Natural killer cell (primary cell): ENCODE data around the gene TRNP1. TPM values are rescaled to one million over a fixed set of nuclear protein-coding genes. Genes with fewer than 3 reads are reported as not detected.

ENCODE experiments used
- ATAC-seq, 3 donors: fragments of 150-1000 bp in 2 of 3; fragments of 200-7000 bp in 1 of 3; cut with Tn5 transposase; 1 replicate in 1 of 3; 2 replicates in 2 of 3; pipeline ENCODE4 v1.10.0; 2021; ENCODE audit warnings: mild to moderate bottlenecking in 2 of 3, moderate library complexity in 2 of 3
- DNase-seq, 2 donors: peaks; one replicate each; pipeline versions ENCODE4 v3.0.0 to v3.0.0-alpha.2; 2013 to 2021; ENCODE audit warnings: mixed read lengths in 1 of 2
- H3K27ac ChIP-seq: one replicate; pipeline ENCODE4 v1.5.1; 2013; ENCODE audit warnings: mild to moderate bottlenecking, low read length
- H3K27me3 ChIP-seq: one replicate; pipeline ENCODE4 v1.6.1; 2013; ENCODE audit warnings: low read length; ENCODE audit not compliant: control insufficient read depth, insufficient read depth
- H3K36me3 ChIP-seq: one replicate; pipeline ENCODE4 v1.6.1; 2013; ENCODE audit warnings: low read length; ENCODE audit not compliant: control insufficient read depth, insufficient read depth
- H3K4me1 ChIP-seq: one replicate; pipeline ENCODE4 v1.6.1; 2013; ENCODE audit warnings: low read length; ENCODE audit not compliant: control insufficient read depth, insufficient read depth
- H3K4me3 ChIP-seq: one replicate; pipeline ENCODE4 v1.5.1; 2013; ENCODE audit warnings: low read length
- H3K9me3 ChIP-seq: one replicate; pipeline ENCODE4 v1.6.1; 2013; ENCODE audit warnings: low read length; ENCODE audit not compliant: control insufficient read depth, insufficient read depth
- H3K27ac Mint-ChIP-seq, 2 donors: one replicate each; pipeline ENCODE4 v1.8.0; 2022; ENCODE audit warnings: mild to moderate bottlenecking in 2 of 2, mixed read lengths in 2 of 2, moderate library complexity in 1 of 2
- H3K27me3 Mint-ChIP-seq, 2 donors: one replicate each; pipeline ENCODE4 v1.8.0; 2022; ENCODE audit warnings: low read depth in 2 of 2, mixed read lengths in 2 of 2
- H3K36me3 Mint-ChIP-seq: one replicate; pipeline ENCODE4 v1.8.0; 2022; ENCODE audit warnings: mixed read lengths
- H3K4me1 Mint-ChIP-seq, 2 donors: one replicate each; pipeline ENCODE4 v1.8.0; 2022; ENCODE audit warnings: mixed read lengths in 2 of 2
- H3K4me3 Mint-ChIP-seq: one replicate; pipeline ENCODE4 v1.8.0; 2022; ENCODE audit warnings: mild to moderate bottlenecking, moderate library complexity, mixed read lengths
- H3K9me3 Mint-ChIP-seq, 2 donors: one replicate each; pipeline ENCODE4 v1.8.0; 2022; ENCODE audit warnings: mixed read lengths in 2 of 2
- CTCF ChIP-seq: fragments of 200-600 bp; IDR thresholded peaks from one replicate; pipeline ENCODE4 v1.8.0; 2022; ENCODE audit warnings: antibody characterized with exemption
- WGBS: methylation state at CpG from one replicate; pipeline ENCODE4 v1.1.7; 2013; ENCODE audit warnings: missing lambda C conversion rate; ENCODE audit not compliant: insufficient coverage; 5-methylcytosine and 5-hydroxymethylcytosine counted together
- intact Hi-C: fragments of 100-400 bp; cut with micrococcal nuclease; formaldehyde crosslinking; loops from one replicate; pipeline ENCODE4 v1.14.2; 2022
- total RNA-seq, 4 donors: library from RNA; stranded (reverse); fragments of 120-200 nt in 1 of 4; gene quantifications; one replicate each; pipeline versions ENCODE4 v1.2.3 to v1.2.4, GENCODE V29; 2013 to 2022

Gene TRNP1
- total RNA-seq, 3 donors from 2014 or later (not counting 1 experiment from before 2014, with no cell fraction given) = 0.18 to 3.0 (median 0.95) TPM

- no peak for TF ChIP-seq CTCF
- Histone ChIP-seq H3K4me1 (no peaks in the 10 kb centered on the region), H3K27me3 (no peaks in the 10 kb centered on the region), H3K4me3 (no peak overlapping the region), H3K27ac (no peak overlapping the region), H3K9me3 (no peaks in the 10 kb centered on the region), H3K36me3 (no peaks in the 10 kb centered on the region)
- WGBS = 35% methylated on average over 6 of the region's 6 CpGs
- Mint-ChIP-seq H3K9me3 (no peaks in the 10 kb centered on the region), H3K27me3 (peaks cover 0 to 7% of the 10 kb centered on the region in 2 donors), H3K36me3 (no peaks in the 10 kb centered on the region), H3K27ac (no peak overlapping the region), H3K4me3 (no peak overlapping the region), H3K4me1 (peaks cover 0 to 9% of the 10 kb centered on the region in 2 donors)
- ATAC-seq (no peak), DNase-seq (no peak)
- intact Hi-C loops = no loop called here
These were observed 21.1 kb upstream of the TRNP1 start for GRCh38 chr1:26972390-26972789.

GRCh38 chr1:26972821-26973220 is 20.7 kb upstream of the TRNP1 start:
- Histone ChIP-seq H3K4me3 (no peak overlapping the region), H3K4me1 (no peaks in the 10 kb centered on the region), H3K36me3 (no peaks in the 10 kb centered on the region), H3K27ac (no peak overlapping the region), H3K9me3 (no peaks in the 10 kb centered on the region), H3K27me3 (no peaks in the 10 kb centered on the region)
- WGBS = 89% methylated on average over 4 of the region's 4 CpGs
- intact Hi-C loops = no loop called here
- peaks cover 0 to 7% of the 10 kb centered on the region in 2 donors for H3K27me3 Mint-ChIP-seq
- no peak overlapping the region for H3K4me3 Mint-ChIP-seq
- no peak for TF ChIP-seq CTCF
- ATAC-seq (no peak), DNase-seq (no peak)
- H3K27ac Mint-ChIP-seq = no peak overlapping the region
- H3K9me3 Mint-ChIP-seq = no peaks in the 10 kb centered on the region
- no peaks in the 10 kb centered on the region for H3K36me3 Mint-ChIP-seq
- H3K4me1 Mint-ChIP-seq = peaks cover 0 to 9% of the 10 kb centered on the region in 2 donors

GRCh38 chr1:26976621-26977510 is 16.6 kb upstream of the TRNP1 start:
- H3K4me3 ChIP-seq = no peak overlapping the region
- Mint-ChIP-seq H3K27me3 (peaks cover 8 to 9% of the 10 kb centered on the region in 2 donors), H3K4me3 (no peak overlapping the region), H3K27ac (no peak overlapping the region), H3K4me1 (peaks cover 0 to 9% of the 10 kb centered on the region in 2 donors), H3K9me3 (no peaks in the 10 kb centered on the region), H3K36me3 (no peaks in the 10 kb centered on the region)
- intact Hi-C loops = no loop called here
- H3K27ac ChIP-seq = no peak overlapping the region
- H3K4me1 ChIP-seq = no peaks in the 10 kb centered on the region
- DNase-seq (no peak), ATAC-seq (no peak)
- no peak for TF ChIP-seq CTCF
- H3K36me3 ChIP-seq = no peaks in the 10 kb centered on the region
- no peaks in the 10 kb centered on the region for H3K9me3 ChIP-seq
- no peaks in the 10 kb centered on the region for H3K27me3 ChIP-seq
- 95% methylated on average over 2 of the region's 3 CpGs for WGBS
